Ascending aorta (tissue), 2 donors: ENCODE measurements around the gene VPS8. TPM values are rescaled to one million over a fixed set of nuclear protein-coding genes. Genes with fewer than 3 reads are reported as not detected.

Source experiments
- DNase-seq, 2 donors: peaks; one replicate each; pipeline ENCODE4 v3.0.0-alpha.2; 2019; ENCODE audit warnings: low spot score in 2 of 2
- H3K27ac ChIP-seq, 2 donors: fragments of 200-600 bp; sonication (generic); one replicate each; pipeline ENCODE4 v1.5.1; 2016 to 2017; ENCODE audit warnings: mild to moderate bottlenecking in 1 of 2
- H3K27me3 ChIP-seq: fragments of 200-600 bp; sonication (generic); one replicate; pipeline ENCODE4 v1.5.1; 2017
- H3K36me3 ChIP-seq, 2 donors: fragments of 200-600 bp; sonication (generic); one replicate each; pipeline ENCODE4 v1.5.1; 2016
- H3K4me1 ChIP-seq, 2 donors: fragments of 200-600 bp; sonication (generic); one replicate each; pipeline ENCODE4 v1.5.1; 2016 to 2017; ENCODE audit warnings: mild to moderate bottlenecking in 1 of 2
- H3K4me3 ChIP-seq, 2 donors: fragments of 200-600 bp; sonication (generic); one replicate each; pipeline ENCODE4 v1.5.1; 2016 to 2017; ENCODE audit warnings: mild to moderate bottlenecking in 1 of 2
- H3K9me3 ChIP-seq, 2 donors: fragments of 200-600 bp; sonication (generic); one replicate each; pipeline ENCODE4 v1.5.1; 2016
- CTCF ChIP-seq, 3 experiments: fragments of 200-600 bp in 2 of 3; fragments of 450-650 bp in 1 of 3; sonication (generic) in 2 of 3; IDR thresholded peaks; one replicate each; pipeline ENCODE4 v1.5.1; 2016 to 2019; ENCODE audit warnings: antibody characterized with exemption in 3 of 3, mild to moderate bottlenecking in 1 of 3, moderate library complexity in 1 of 3
- intact Hi-C: fragments of 100-400 bp; cut with DNase I; formaldehyde crosslinking; loops from one replicate; pipeline ENCODE4 v1.15.1; 2023
- total RNA-seq: library from RNA; depleted of rRNA; stranded (reverse); fragments of >200 nt; gene quantifications from one replicate; pipeline ENCODE4 v1.1.0, GENCODE V29; 2016

The VPS8 gene
- total RNA-seq, 1 donor from 2014 or later = 24.9 TPM

- no peak for TF ChIP-seq CTCF (IDR thresholded peaks at IDR 0.05)
- no peaks in the 10 kb centered on the region for H3K4me1 ChIP-seq
- no peaks in the 10 kb centered on the region for H3K27me3 ChIP-seq
- no peak overlapping the region for H3K4me3 ChIP-seq
- intact Hi-C loops = no loop called here
- peaks cover 35 to 64% of the 10 kb centered on the region in 2 donors for H3K36me3 ChIP-seq
- no peak overlapping the region for H3K27ac ChIP-seq
- H3K9me3 ChIP-seq = peaks cover 0 to 17% of the 10 kb centered on the region in 2 donors
- DNase-seq = no peak
These were observed 240.7 kb downstream of the VPS8 start for GRCh38 chr3:185052631-185053030.

DNA sequence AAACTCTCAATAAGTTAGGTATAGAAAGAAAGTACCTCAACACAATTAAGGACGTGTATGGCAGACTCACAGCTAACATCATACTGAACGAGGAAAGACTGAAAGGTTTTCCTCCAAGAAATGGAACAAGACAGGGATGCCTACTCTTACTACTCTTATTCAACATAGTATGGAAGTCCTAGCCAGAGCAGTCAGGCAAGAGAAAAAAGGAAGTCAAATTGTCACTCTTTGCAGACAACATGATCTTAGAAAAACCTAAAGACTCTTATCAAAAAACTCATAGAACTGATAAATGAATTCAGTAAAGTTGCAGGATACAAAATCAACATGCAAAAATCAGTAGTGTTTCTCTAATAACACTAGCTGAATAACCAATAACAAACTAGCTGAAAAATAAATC, 244.9 kb downstream of the VPS8 start:
- no peaks in the 10 kb centered on the region for H3K4me1 ChIP-seq
- no peak overlapping the region for H3K27ac ChIP-seq
- DNase-seq = no peak
- no peak overlapping the region for H3K4me3 ChIP-seq
- peaks cover 0 to 21% of the 10 kb centered on the region in 2 donors for H3K9me3 ChIP-seq
- peaks cover 21 to 23% of the 10 kb centered on the region in 2 donors for H3K36me3 ChIP-seq
- intact Hi-C loops = no loop called here
- no peak for TF ChIP-seq CTCF (IDR thresholded peaks at IDR 0.05)
- no peaks in the 10 kb centered on the region for H3K27me3 ChIP-seq

DNA sequence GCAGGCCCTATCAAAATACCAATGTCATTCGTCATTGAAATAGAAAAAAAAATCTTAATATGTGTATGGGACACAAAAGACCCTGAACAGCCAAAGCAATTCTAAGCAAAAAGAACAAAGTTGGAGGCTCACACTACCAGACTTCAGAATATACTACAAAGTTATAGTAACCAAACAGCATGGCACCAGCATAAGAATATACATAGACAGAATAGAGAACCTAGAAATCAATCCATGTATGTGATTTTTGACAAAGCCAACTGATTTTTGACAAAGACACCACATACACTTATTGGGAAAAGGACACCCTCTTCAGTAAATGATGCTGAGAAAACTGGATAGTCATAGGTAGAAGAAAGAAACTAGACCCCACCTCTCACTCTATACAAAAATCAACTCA, 245.9 kb downstream of the VPS8 start:
- no peaks in the 10 kb centered on the region for H3K4me1 ChIP-seq
- H3K27me3 ChIP-seq = no peaks in the 10 kb centered on the region
- peaks cover 0 to 21% of the 10 kb centered on the region in 2 donors for H3K9me3 ChIP-seq
- intact Hi-C loops = no loop called here
- H3K27ac ChIP-seq = no peak overlapping the region
- TF ChIP-seq CTCF (IDR thresholded peaks at IDR 0.05) = no peak
- DNase-seq = no peak
- no peak overlapping the region for H3K4me3 ChIP-seq
- H3K36me3 ChIP-seq = peaks cover 12 to 14% of the 10 kb centered on the region in 2 donors

DNA sequence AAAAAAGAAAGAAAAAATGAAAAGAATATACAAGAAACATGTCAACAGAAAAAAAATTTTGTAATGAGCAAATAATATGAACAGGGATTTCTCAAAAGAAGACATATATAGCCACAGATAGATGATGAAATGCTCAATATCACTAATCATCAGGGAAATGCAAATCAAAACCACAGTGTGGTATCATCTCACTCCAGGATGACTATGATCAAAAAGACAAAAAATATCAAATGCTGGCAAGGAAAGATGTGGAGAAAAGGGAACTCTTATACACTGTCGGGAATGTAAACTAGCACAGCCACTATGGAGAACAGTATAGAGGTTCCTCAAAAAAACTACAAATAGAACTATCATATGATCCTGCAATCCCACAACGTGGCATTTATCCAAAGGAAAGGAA, 246.8 kb downstream of the VPS8 start:
- Histone ChIP-seq H3K4me1 (no peaks in the 10 kb centered on the region), H3K27me3 (no peaks in the 10 kb centered on the region), H3K36me3 (peaks cover 3 to 5% of the 10 kb centered on the region in 2 donors), H3K27ac (no peak overlapping the region), H3K9me3 (peaks cover 0 to 21% of the 10 kb centered on the region in 2 donors), H3K4me3 (no peak overlapping the region)
- TF ChIP-seq CTCF (IDR thresholded peaks at IDR 0.05) = no peak
- DNase-seq = no peak
- intact Hi-C loops = no loop called here

DNA sequence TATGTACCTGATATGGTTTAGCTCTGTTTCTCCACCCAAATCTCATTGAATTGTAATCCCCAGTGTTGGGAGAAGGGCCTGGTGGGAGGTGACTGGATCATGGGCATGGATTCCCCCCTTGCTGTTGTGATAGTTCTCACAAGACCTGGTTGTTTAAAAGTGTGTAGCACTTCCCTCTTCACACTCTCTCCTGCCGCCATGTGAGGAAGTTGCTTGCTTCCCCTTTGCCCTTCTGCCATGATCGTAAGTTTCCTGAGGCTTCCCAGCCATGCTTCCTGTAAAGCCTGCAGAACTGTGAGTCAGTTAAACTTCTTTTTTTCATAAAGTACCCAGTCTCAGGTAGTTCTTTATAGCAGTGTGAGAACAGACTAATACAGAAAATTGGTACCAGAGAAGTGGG, 247.8 kb downstream of the VPS8 start:
- no peaks in the 10 kb centered on the region for H3K4me1 ChIP-seq
- TF ChIP-seq CTCF (IDR thresholded peaks at IDR 0.05) = no peak
- H3K4me3 ChIP-seq = no peak overlapping the region
- peaks cover 0 to 21% of the 10 kb centered on the region in 2 donors for H3K9me3 ChIP-seq
- H3K36me3 ChIP-seq = no peaks in the 10 kb centered on the region
- intact Hi-C loops = no loop called here
- no peak overlapping the region for H3K27ac ChIP-seq
- H3K27me3 ChIP-seq = no peaks in the 10 kb centered on the region
- DNase-seq = no peak

DNA sequence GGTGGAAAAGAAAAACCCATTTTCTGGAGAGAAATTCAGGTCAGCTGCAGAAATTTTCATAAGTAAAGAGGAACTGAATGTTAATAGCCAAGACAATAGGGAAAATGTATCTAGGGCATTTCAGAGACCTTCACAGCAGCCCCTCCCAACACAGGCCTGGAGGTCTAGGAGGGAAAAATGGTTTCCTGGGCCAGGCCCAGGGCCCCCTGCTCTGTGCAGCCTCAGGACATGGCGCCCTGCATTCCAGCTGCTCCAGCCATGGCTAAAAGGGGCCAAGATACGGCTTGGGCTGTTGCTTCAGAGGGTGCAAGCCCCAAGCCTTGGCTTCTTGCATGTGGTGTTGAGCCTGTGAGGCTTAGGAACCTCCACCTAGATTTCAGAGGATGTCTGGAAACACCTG, 248.7 kb downstream of the VPS8 start:
- Histone ChIP-seq H3K4me1 (no peaks in the 10 kb centered on the region), H3K9me3 (peaks cover 0 to 21% of the 10 kb centered on the region in 2 donors), H3K36me3 (no peaks in the 10 kb centered on the region), H3K27me3 (no peaks in the 10 kb centered on the region), H3K27ac (no peak overlapping the region), H3K4me3 (no peak overlapping the region)
- intact Hi-C loops = no loop called here
- no peak for DNase-seq
- no peak for TF ChIP-seq CTCF (IDR thresholded peaks at IDR 0.05)
